AG09319 (cell line): Measurements from ENCODE around the gene CSF3R.
"Not testable (repeated sequence)": the region's sequence is repeated elsewhere in the genome, so short reads cannot be mapped to it uniquely, and the experiment has no call there.

Experiments used
- DNase-seq: peaks from one replicate; pipeline ENCODE4 v3.0.0-alpha.2; 2010; ENCODE audit warnings: low read depth; ENCODE audit errors: extremely low read depth
- TF ChIP-seq, protein P1 (sequence below): IDR thresholded peaks from 2 replicates; pipeline ENCODE4 v1.5.1; 2011; ENCODE audit warnings: low read depth, mild to moderate bottlenecking, inconsistent platforms, low read length, moderate library complexity

Gene CSF3R

DNA sequence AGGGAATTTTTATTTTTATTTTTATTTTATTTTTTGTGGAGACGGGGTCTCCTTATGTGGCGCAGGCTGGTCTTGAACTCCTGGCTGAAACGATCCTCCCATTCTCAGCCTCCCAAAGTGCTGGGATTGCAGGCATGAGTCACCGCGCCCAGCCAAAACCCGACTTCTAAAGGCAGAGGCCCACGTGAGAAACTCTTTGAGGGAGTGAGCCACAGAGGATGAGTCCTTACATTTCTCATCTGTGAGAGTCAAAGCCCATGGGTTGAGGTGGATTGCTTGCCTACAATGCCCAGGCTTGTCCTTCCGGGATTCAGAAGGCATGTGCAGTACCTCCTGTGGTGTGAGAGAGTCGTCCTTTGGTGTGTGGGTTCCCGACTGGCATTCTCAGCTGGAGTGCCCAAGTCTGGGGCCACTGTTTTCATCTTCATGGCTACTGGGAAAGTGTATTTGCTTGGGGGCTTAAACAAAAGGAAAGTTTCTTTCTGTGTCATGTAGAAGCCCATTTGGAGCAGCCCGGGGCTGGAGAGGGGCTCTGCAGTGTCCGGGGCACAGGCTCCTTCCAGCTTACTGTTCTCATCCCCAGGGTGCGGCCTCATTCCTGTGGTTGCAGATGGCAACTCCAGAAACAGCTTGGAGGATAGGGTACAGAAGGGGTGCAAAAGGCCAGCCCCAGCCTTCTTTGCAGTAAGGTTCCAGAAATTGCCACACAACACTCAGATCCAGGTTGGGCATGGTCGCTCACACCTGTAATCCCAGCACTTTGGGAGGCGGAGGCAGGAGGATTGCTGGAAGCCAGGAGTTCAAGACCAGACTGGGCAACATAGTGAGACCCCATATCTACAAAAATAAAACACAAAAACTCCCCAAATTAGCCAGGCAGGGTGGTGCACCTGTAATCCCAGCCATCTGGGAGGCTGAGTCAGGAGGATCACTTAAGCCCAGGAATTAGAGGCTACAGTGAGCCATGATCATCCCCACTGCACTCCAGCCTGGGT, 29.4 kb upstream of the CSF3R start:
- TF ChIP-seq, protein P1, sequence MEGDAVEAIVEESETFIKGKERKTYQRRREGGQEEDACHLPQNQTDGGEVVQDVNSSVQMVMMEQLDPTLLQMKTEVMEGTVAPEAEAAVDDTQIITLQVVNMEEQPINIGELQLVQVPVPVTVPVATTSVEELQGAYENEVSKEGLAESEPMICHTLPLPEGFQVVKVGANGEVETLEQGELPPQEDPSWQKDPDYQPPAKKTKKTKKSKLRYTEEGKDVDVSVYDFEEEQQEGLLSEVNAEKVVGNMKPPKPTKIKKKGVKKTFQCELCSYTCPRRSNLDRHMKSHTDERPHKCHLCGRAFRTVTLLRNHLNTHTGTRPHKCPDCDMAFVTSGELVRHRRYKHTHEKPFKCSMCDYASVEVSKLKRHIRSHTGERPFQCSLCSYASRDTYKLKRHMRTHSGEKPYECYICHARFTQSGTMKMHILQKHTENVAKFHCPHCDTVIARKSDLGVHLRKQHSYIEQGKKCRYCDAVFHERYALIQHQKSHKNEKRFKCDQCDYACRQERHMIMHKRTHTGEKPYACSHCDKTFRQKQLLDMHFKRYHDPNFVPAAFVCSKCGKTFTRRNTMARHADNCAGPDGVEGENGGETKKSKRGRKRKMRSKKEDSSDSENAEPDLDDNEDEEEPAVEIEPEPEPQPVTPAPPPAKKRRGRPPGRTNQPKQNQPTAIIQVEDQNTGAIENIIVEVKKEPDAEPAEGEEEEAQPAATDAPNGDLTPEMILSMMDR: no peak
- no peak for DNase-seq

DNA sequence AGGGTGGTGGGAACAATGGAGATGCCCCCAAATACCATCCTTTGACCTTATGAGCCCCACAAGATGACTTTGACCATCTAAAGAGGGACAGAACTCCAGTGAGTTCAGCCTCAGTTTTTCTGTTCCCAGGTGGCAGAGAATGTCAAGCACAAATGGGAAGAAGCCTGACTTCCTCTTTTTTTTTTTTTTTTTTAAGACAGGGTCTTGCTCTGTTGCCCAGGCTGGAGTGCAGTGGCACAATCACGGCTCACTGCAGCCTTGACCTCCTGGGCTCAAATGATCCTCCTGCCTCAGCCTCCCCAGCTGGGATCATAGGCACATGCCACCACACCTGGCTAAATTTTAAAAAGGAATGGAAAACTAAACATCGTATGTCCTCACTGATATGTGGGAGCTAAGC, 28.5 kb upstream of the CSF3R start:
- not testable (repeated sequence) for DNase-seq

DNA sequence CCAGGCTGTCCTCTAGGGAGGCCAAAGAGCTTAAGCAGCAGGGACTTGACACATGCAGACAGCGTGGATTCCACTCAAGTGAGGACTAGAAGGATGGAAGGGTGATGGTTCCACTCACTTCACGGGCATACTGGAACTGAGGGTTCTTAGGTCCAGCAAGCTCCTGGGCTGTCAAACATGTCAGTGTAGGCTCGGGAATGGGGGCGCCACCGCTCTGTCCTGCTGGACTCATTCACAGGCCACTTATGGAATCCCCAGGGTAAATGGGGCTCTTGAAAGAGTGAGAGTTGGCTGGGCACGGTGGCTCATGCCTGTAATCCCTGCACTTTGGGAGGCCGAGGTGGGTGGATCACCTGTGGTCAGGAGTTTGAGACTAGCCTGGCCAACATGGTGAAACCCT, 27.7 kb upstream of the CSF3R start:
- no peak for DNase-seq
- TF ChIP-seq, protein P1: no peak

DNA sequence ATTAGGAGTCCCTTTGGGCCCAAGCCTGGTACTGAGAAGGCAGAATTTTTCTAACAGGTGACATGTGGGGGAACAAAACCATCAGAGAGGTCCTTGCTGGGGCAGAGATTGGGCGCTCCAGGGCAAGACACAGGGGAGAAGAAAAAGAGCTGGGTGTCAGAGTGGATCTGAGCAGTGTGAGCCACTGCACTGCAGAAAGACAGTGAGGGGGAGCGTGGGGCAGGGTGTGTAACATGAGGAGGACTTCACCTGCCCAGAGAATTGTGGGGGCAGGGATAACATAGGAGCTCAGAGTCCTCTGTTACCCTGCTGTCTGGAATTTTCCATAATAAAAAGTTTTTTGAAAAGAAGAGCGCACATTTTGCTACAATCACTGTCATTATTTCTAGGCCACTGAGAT, 25.5 kb upstream of the CSF3R start:
- TF ChIP-seq, protein P1: no peak
- DNase-seq: no peak

DNA sequence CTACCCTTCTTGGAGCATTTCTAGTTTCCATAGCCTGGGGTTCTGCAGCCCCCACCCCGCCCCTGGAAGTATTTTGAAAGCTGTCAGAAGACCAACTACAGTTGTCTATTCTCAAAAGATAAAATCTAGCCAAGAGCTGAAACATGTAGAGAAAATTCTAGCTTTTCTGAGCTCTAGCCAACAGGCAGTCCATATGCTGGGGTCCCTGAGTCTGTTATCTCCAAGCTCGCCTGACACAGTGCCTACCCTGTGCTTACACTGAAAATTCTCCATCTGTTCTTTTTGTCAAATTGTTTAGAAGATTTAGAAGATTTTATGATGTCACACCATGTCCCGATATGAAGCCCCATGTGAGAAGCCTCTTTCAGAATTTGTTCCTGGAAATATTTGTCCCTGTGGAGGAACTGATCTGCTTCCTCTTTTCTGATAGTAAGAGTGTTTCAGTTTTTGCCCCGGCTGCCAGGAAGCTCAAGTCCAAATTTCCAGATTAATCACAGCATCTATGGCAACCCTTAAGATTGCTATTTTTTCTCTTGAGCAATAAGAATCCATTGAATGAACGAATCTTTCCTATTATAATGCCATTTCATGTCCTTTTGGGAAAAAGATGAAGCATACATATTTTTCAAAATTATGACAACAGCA, 23.7 kb upstream of the CSF3R start:
- no peak for DNase-seq
- TF ChIP-seq, protein P1: no peak

DNA sequence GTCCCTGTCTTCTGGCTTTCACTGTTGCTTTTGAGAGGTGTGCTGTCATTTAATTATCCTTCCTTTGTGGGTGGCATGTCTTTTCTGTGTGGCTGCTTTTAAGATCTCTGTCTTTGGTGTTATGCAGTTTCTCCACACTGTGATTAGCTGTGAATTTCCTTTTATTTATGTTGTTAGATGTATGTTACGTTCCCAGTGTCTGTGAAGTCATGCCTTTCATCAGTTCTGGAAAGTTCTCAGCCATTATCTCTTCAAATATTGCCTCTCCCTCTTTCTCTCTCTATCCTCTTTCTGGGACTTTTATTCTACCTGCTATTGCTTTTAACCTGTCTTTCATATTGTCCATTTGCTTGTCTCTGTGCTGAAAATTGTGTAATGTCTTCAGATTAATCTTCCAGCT, 21.0 kb upstream of the CSF3R start:
- no peak for DNase-seq
- TF ChIP-seq, protein P1: no peak

DNA sequence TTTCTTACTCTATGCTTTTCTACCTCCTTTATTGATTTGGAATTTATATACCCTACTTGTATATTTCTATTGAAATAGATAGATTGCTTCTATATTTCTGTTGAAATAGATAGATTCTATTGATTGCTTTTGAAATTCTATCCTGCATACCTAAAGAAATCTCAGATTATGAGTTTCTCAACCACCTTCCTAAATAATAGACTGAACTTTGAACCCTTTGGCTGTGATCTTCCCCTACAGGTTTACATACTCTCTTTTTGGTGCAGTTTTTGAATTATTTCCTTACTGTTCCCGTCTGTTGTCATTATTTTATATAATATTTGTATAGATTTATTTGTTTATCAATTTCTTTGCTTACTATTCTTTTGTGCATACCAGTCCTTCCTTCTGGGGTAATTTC, 20.4 kb upstream of the CSF3R start:
- no peak for DNase-seq
- TF ChIP-seq, protein P1: no peak

DNA sequence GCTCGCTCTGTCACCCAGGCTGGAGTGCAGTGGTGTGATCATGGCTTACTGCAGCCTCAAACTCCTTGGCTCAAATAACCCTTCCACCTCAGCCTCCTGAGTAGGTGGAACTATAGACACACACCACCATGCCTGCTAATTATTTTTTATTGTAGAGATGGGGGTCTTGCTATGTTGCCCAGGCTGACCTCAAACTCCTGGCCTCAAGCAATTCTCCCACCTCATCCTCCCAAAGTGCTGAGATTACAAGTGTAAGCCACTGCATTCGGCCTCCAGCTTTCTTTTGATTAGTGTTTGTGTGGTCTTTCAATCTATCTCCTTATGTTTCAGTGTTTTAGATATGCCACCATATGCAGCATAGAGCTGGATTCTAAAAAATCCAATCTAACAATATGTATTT, 19.9 kb upstream of the CSF3R start:
- DNase-seq: no peak
- TF ChIP-seq, protein P1: no peak

DNA sequence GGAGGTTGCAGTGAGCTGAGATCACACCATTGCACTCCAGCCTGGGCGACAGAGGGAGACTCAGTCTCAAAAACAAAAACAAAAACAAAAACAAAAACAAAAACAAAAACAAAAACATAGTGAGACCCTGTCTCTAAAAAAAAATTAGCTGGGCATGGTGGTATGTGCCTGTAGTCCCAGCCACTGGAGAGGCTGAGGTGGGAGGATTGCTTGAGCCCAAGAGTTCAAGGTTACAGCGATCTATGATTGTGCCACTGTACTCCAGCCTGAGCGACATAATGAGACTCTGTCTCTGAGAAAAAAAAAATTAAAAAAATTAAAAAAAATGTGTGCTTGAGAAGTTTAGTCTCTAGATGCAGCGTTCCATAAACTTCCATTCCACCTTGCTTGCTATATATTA, 19.2 kb upstream of the CSF3R start:
- not testable (repeated sequence) for DNase-seq
